Inflammatory macrophage (primary cell): ENCODE results near the gene SAMD4A.

Experiments
- DNase-seq, 2 donors: peaks; one replicate each; pipeline ENCODE4 v3.0.0-alpha.2; 2020 to 2022

The SAMD4A gene

DNA sequence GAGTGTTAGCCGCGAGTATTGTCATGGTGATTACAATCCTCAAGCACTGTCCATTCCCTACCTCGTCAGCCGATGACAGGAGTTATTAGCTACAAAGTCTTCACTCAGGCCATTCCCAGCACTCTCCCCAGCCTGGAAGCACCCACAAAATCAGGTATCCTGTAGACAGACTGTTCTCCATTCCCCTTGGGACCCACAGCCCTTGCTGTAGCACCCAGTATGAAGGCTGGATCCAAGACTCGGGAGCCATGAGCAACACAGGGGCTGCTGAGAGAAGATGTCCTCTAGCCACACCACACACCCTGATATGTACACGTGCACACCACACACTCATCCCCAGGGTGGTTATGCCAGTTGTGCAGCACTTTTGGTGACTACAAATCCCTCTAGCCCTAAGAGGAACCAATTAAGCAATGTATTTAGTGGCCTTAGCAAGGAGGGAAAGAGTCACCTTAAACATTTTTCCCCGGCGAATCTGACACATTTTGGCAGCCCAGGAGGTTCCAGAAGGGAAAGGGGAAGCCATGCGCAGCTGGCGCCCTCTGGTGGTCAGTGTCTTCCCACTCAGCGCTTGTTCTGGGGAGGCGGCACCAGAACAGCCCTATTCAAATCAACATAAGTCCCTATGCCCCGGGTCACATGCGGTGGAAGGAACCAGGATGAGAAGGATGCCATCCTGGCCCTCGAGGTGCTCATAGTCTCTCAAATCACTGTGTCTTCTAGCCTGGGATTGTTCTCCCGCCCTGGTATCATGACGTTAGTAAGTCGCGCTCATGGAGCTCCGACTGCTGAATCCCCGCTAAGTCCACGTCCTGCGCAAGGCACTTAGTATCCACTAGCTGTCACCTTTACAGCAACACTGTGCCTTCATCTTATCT, 238.8 kb downstream of the SAMD4A start:
- DNase-seq = peak; percentile 81 to 82

- DNase-seq = no peak
Observed at GRCh38 chr14:54806616-54807015, 239.7 kb downstream of the SAMD4A start.

DNA sequence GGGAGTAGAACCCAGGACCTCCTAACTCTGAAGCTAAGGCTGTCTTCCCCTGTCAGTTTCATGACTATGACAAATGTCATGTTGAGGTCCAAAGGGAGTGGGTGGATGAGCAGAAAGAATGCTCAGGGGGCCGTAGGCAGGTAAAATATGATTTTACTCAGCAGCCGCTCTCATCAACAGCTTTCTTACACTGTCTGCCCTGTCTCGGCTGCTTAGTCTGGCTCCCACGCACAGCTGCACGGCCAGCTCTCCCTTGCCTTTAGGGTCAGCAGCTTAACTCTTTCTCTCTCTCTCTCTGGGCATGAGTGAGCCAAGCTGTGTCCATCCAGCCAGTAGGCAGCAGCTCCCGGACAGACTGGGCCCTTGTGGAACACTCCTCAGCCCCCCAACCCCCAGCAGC, 240.5 kb downstream of the SAMD4A start:
- no peak for DNase-seq

- no peak for DNase-seq
Observed at GRCh38 chr14:54807881-54808280, 241.0 kb downstream of the SAMD4A start.

- no peak for DNase-seq
Observed at GRCh38 chr14:54808326-54809161, 241.6 kb downstream of the SAMD4A start.

DNA sequence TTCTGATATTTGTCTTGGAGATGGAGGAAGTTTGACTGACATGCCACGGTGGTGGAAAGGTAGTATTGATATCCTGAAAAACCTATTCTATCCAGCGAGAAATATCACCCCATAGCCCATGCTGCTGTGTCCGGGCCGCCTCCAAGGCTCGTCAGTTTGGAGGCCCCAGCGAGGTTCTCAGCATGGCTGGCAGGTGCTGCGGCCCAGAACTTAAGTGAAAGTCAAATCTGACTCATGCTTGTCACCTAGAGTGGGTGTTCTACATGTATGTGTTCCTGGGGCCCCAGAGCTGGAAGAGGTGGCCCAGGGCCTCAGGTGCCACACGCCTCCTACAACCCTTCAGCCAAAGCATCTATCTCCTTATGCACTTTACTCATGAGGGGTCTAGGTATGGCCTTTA, 242.8 kb downstream of the SAMD4A start:
- DNase-seq = no peak

- DNase-seq = no peak
Observed at GRCh38 chr14:54812617-54813016, 245.7 kb downstream of the SAMD4A start.

DNA sequence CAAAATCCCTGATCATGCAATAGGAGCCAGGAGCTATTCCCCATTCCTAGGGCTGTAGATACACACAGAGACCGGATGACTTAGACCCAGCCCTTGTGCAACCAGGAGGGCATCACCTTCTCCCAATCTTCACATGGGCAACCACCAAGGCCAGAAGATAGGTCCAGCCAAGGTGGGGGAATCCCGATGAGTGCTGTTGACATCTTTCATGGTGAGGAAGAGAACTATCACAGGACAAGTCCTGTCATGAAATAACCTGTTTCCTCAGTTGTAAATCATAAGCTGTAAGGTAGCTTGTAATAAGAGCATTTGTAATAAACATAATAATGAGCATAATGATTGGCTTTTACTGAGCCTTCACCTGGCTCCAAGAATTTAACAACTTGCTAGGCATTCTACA, 246.2 kb downstream of the SAMD4A start:
- no peak for DNase-seq

- DNase-seq = peak; percentile 7
Observed at GRCh38 chr14:54814076-54814475, 247.1 kb downstream of the SAMD4A start.

DNA sequence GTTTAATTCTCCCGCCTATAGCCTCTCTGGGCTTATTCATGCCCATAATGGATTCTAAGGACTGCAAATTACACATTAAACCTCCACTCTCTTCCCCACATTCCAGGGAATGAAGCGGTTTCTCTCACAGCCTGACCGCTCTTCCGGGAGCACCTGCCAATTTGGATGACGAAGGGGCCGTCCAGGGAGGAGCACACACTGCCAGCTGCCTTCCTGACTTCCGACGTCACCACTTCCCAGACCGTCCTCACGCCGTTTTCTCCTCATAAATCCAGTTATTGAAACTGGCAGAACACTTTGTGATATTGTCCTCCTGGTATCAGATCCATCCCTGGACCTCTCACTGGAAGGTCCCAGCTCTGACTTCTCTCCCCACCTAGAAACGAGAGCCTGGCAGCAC, 248.1 kb downstream of the SAMD4A start:
- no peak for DNase-seq

- DNase-seq = no peak
Observed at GRCh38 chr14:54815515-54815914, 248.6 kb downstream of the SAMD4A start.

DNA sequence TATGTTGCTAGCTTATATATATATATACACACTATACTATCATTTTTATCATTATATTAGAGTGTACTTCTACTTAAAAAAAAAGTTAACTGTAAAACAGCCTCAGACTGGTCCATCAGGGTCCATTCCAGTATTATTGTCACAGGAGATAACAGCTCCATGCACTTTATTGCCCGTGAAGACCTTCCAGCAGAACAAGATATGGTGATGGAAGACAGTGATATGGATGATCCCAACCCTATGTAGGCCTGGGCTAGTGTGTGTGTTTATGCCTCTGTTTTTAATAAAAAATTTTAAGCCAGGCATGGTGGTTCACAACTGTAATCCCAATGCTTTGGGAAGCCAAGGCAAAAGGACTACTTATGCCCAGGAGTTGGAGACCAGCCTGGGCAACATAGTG, 249.5 kb downstream of the SAMD4A start:
- no peak for DNase-seq

DNA sequence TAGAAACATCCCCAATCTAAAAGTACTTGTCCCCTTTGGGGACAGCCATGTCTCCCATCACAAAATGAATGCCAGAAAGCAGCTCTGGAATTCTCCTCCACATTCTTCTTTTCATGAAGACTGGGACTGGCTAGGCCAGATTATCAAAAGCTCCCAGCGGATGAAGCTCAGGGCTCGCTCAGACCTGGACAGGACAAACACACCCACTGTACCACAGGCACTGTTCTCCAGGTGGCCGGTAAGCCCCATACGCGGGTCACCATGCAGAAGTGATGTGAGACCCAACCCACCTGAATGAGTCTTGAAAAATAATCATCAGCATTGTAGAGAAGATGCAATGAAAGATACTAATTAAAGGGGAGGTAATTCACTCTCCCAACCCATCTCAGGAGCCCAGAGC, 250.6 kb downstream of the SAMD4A start:
- no peak for DNase-seq

DNA sequence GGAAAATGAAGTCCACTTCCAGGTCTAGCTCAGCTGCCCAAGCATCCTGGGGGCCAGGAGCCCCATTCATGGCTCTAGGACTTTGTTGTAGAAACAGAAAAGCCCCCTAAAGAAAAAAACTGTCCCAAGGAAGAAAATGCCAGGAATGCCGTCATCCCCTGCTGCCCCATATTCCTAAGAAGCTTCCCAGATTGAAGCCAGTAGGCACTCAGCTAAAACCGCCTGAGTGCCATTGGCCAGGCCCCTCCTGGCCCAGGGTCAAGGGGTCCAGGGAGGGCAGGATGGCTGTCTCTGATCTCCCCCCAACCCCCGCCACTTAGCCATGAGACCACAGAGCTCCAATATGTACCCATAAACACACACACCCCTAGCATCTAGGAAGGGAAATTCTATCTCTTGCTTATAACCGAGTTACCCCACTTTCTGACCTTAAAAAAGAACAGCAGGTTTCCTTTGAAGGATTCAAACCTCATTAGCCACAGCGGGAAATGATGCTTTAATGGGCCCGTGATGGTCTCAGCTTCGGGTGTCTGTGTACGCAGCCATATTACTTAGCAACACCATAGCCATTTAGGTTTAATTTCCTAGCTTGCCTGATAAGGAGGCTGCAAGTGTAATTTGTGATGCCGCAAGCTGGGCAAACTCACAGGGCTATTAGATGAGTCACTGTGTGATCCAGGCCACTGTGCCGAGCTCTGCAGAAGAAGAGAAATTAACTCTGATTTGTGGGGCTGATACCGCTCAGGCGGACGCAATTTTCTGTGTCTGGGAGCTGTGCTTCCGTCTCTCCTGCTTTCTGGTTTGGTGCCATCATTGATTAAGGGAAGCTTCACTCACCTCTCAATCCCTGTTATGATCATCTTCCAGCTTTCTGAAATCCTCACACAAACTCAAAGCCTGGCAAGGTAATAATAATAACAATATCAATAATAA, 251.5 kb downstream of the SAMD4A start:
- DNase-seq = no peak

DNA sequence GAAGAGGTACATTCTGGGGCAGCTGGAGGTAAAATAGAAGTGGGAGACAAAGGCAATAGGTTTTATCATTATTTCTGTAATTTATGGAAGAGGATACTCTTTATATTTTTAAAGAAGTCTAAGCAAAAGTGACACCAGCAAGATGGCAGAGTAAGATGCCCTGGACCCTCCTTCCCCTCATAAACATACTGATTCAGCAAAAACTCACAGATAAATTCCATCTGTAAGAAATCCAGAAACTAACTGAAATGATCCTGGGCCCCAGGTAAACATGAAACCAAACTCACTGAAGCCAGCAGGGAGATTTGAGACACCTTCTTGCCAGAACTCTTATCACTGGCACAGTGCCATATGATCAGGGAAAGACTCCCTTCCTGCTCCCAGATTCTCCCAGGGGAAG, 255.8 kb downstream of the SAMD4A start:
- no peak for DNase-seq

DNA sequence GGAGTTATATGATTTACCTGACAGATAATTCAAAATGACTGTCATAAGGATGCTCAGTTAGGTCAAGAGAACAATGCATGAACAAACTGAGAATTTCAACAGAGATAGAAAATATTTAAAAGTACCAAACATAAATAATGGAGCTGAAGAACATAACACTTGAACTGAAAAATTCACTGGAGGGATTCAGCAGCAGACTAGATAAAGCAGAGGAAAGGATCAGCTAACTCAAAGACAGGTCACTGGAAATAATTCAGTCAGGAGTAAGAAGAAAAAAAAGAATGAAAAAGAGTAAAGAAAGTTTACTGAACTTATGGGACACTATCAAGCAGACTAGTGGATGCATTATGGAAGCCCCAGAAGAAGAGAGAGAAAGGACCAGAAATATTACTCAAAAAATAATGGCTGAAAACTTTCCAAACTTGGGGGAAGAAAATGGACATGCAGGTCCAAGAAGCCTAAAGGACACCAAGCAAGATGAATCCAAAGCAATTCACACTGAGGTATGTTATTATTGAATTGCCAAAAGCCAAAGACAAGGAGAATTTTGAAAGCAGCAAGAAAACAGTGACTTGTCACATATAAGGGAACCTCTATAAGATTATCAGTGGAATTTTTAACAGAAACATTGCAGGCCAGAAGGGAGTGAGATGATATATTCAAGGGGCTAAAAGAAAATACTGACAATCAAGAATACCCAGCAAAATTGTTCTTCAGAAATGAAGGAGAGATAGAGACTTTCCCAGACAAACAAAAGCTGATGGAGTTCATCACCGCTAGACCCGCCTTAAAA, 257.0 kb downstream of the SAMD4A start:
- DNase-seq = no peak

DNA sequence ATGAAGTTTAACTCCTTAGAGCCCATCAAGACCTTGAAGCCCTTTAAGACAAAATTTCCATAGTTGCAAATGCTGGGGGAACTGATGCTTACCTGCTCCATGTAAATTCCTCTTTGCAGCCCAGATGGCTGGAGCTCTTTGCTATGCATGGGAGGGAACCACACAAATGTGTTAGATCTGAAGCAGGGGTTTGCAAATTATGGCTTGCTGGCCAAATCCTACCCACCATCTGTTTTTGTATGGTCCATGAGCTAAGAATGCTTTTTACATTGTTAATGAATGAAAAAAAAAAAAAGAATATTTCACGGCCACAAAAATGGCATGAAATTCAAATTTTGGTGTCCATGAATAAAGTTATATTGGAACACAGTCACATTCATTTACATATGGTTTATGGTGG, 261.1 kb downstream of the SAMD4A start:
- no peak for DNase-seq

DNA sequence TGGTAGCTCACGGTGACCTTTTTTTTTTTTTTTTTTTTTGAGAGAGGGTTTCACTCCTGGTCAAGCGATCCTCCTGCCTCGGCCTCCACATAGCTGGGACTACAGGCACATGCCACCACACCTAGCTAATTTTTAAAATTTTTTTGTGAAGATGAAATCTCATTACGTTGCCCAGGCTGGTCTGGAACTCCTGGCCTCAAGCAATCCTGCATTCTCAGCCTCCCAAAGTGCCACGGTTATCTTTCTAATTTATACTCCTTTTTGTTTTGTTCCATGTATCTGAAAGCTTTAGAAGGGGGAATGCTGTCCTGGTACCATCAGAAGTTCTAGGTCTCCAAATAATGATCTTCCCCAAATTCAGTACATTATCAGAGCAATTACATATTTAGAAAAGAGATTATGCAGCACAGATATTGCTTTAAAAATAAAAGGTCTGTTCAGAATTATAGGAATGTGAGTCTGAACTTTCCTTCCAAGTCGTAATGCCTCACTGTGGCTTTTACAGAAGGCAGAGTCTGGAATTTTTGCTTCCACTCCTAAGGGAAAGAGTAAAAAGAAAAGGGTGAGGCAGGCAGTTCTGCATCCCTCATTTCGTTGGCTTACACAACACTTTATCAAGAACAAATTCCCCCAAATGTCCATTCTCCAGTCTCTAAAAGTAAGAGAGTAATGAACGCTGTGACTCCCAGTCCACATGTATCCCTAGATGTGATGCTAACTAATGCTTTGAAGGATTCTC, 262.7 kb downstream of the SAMD4A start:
- no peak for DNase-seq

DNA sequence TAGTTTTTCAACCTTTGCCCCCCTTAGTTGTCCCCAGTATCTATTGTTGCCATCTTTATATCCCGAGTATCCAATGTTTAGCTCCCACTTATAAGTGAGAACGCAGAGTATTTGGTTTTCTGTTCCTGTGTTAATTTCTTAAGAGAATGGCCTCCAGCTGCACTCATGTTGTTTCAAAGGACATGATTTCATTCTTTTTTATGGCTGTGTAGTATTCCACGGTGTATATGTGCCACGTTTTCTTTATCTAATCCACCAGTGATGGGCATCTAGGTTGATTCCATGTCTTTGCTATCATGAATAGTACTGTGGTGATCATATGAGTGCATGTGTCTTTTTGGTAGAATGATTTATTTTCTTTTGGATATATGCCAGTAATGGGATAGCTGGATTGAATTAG, 263.7 kb downstream of the SAMD4A start:
- no peak for DNase-seq

- DNase-seq = no peak
Observed at GRCh38 chr14:54834081-54834480, 267.2 kb downstream of the SAMD4A start.

GRCh38 chr14:54834727-54835126, 267.8 kb downstream of the SAMD4A start:
- no peak for DNase-seq
